K562 (cell line): ENCODE measurements around the gene SLC2A8. TPM values are rescaled to one million over a fixed set of nuclear protein-coding genes. Genes with fewer than 3 reads are reported as not detected.

Experiments
- BDP1 ChIP-seq: IDR thresholded peaks from 3 replicates; pipeline ENCODE4 v1.6.1; 2011; ENCODE audit not compliant: insufficient read length, insufficient read depth
- DNMT1 ChIP-seq: fragments of 450-650 bp; IDR thresholded peaks from 2 replicates; pipeline ENCODE4 v1.6.1; 2016; ENCODE audit warnings: antibody characterized with exemption, mild to moderate bottlenecking
- KAT7 ChIP-seq: sonication (generic); formaldehyde crosslinking; IDR thresholded peaks from 2 replicates; pipeline ENCODE4 v1.8.0; 2022; ENCODE audit warnings: missing genetic modification reagents, mild to moderate bottlenecking, borderline replicate concordance
- MCM2 ChIP-seq: fragments of 450-650 bp; IDR thresholded peaks from 2 replicates; pipeline ENCODE4 v1.6.1; 2017; ENCODE audit warnings: low read depth, mild to moderate bottlenecking
- MTA2 ChIP-seq: fragments of 450-650 bp; IDR thresholded peaks from 2 replicates; pipeline ENCODE4 v1.6.1; 2016; ENCODE audit warnings: low read depth
- NR2C2 ChIP-seq, 2 experiments: fragments of 200-800 bp in 1 of 2; sonication (Bioruptor generic) in 1 of 2; sonication (generic) in 1 of 2; formaldehyde crosslinking in 1 of 2; IDR thresholded peaks; 2 replicates each; pipeline versions ENCODE4 v1.6.1 to v1.8.0; 2016 to 2022; ENCODE audit warnings: mild to moderate bottlenecking in 1 of 2, missing compliant biosample characterization in 1 of 2, missing genetic modification characterization in 1 of 2, missing genetic modification reagents in 1 of 2
- PHF20 ChIP-seq: fragments of 450-650 bp; IDR thresholded peaks from 2 replicates; pipeline ENCODE4 v1.6.1; 2018; ENCODE audit not compliant: partially characterized antibody
- RNF2 ChIP-seq: sonication (generic); IDR thresholded peaks from 2 replicates; pipeline ENCODE4 v1.6.1; 2016
- TCF7 ChIP-seq: sonication (generic); IDR thresholded peaks from 2 replicates; pipeline ENCODE4 v1.6.1; 2016; ENCODE audit warnings: antibody characterized with exemption, borderline replicate concordance
- ZBTB1 ChIP-seq: sonication (generic); formaldehyde crosslinking; IDR thresholded peaks from 2 replicates; pipeline ENCODE4 v1.8.1; 2023; ENCODE audit warnings: missing genetic modification reagents, low read depth, mild to moderate bottlenecking, borderline replicate concordance
- ZBTB11 ChIP-seq, 3 experiments: fragments of 200-800 bp in 1 of 3; fragments of 250-450 bp in 1 of 3; fragments of 450-650 bp in 1 of 3; sonication (Bioruptor Pico) in 1 of 3; sonication (Bioruptor generic) in 1 of 3; formaldehyde crosslinking in 1 of 3; IDR thresholded peaks; 2 replicates each; pipeline versions ENCODE4 v1.6.1 to v1.8.0; 2016 to 2022; ENCODE audit warnings: mild to moderate bottlenecking in 2 of 3, missing genetic modification characterization in 2 of 3, missing compliant biosample characterization in 1 of 3, moderate library complexity in 1 of 3
- ZNF699 ChIP-seq: fragments of 250-450 bp; sonication (Bioruptor Pico); IDR thresholded peaks from 2 replicates; pipeline ENCODE4 v1.8.0; 2021; ENCODE audit warnings: mild to moderate bottlenecking, moderate library complexity; ENCODE audit not compliant: insufficient replicate concordance
- ZNF707 ChIP-seq: fragments of 250-450 bp; sonication (Bioruptor Pico); conservative IDR thresholded peaks from 2 replicates; pipeline ENCODE4 v1.8.0; 2022; ENCODE audit warnings: inconsistent platforms, mild to moderate bottlenecking, moderate library complexity
- polyA plus RNA-seq, 8 experiments: library from polyadenylated mRNA; depleted of rRNA in 4 of 8; stranded (reverse) in 5 of 8; unstranded in 3 of 8; fragments of >200 nt; fragmentation: Nextera tagmentation in 2 of 8; fragmentation: Illumina TruSeq in 1 of 8; extraction: Ambion mirVana in 2 of 8; extraction: Trizol in 1 of 8; gene quantifications; 2 replicates each; pipeline versions ENCODE4 v1.2.1 to v1.2.3, GENCODE V29; 2011 to 2014; ENCODE audit warnings: inconsistent platforms in 1 of 8, missing spikeins in 1 of 8
- total RNA-seq, 7 experiments: library from RNA; depleted of rRNA in 6 of 7; stranded (reverse); fragments of >200 nt in 6 of 7; fragmentation: Illumina TruSeq in 2 of 7; extraction: Trizol in 2 of 7; gene quantifications; 2 replicates each; pipeline versions ENCODE4 v1.2.1 to v1.2.3, GENCODE V29; 2011 to 2021; ENCODE audit warnings: low replicate concordance in 1 of 7
- TF ChIP-seq, protein P1 (sequence below): fragments of 250-450 bp; sonication (Bioruptor Pico); IDR thresholded peaks from 2 replicates; pipeline ENCODE4 v1.8.0; 2021; ENCODE audit warnings: borderline replicate concordance, mild to moderate bottlenecking, moderate library complexity; ENCODE audit not compliant: poor library complexity, severe bottlenecking
- TF ChIP-seq, protein P2 (sequence below): fragments of 250-450 bp; sonication (Bioruptor Pico); IDR thresholded peaks from 2 replicates; pipeline ENCODE4 v1.5.0; 2020; ENCODE audit warnings: mild to moderate bottlenecking, borderline replicate concordance
- TF ChIP-seq, protein P3 (sequence below): fragments of 450-650 bp; formaldehyde crosslinking; IDR thresholded peaks from 2 replicates; pipeline ENCODE4 v1.4.0; 2020; ENCODE audit warnings: mild to moderate bottlenecking, moderate library complexity

Gene SLC2A8
- total and polyA plus RNA-seq, 9 of the 15 experiments (the other 6 are each of a cell fraction or from before 2014, with no cell fraction given), result 0.13 to 12.9 (median 5.2) TPM

GRCh38 chr9:127450830-127451607, 54.0 kb downstream of the SLC2A8 start, which contains the start of the genes LRSAM1 and RPL12 (continued):
- TF ChIP-seq KAT7, result peak; percentile 89; the same call in 1 of the 2 replicates
- TF ChIP-seq MTA2, result no peak
- TF ChIP-seq ZBTB11 (CRISPR knock-in tag; IDR thresholded peaks at IDR 0.05), result peak in 1 of 3 experiments; percentile 86; a peak in 2 of 6 replicates
- TF ChIP-seq, protein P1, sequence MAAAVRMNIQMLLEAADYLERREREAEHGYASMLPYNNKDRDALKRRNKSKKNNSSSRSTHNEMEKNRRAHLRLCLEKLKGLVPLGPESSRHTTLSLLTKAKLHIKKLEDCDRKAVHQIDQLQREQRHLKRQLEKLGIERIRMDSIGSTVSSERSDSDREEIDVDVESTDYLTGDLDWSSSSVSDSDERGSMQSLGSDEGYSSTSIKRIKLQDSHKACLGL, result peak; percentile 50
- TF ChIP-seq TCF7, result peak; percentile 3; the same call in 1 of the 2 replicates
- TF ChIP-seq, protein P2, sequence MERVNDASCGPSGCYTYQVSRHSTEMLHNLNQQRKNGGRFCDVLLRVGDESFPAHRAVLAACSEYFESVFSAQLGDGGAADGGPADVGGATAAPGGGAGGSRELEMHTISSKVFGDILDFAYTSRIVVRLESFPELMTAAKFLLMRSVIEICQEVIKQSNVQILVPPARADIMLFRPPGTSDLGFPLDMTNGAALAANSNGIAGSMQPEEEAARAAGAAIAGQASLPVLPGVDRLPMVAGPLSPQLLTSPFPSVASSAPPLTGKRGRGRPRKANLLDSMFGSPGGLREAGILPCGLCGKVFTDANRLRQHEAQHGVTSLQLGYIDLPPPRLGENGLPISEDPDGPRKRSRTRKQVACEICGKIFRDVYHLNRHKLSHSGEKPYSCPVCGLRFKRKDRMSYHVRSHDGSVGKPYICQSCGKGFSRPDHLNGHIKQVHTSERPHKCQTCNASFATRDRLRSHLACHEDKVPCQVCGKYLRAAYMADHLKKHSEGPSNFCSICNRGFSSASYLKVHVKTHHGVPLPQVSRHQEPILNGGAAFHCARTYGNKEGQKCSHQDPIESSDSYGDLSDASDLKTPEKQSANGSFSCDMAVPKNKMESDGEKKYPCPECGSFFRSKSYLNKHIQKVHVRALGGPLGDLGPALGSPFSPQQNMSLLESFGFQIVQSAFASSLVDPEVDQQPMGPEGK (CRISPR knock-in tag), result no peak
- TF ChIP-seq ZBTB1 (CRISPR knock-in tag), result no peak
- peak; percentile 85 for TF ChIP-seq PHF20
- no peak for TF ChIP-seq BDP1
- TF ChIP-seq DNMT1, result 0 out of 2 replicates have a peak, but pooled peaks have one; percentile 82
- peak; percentile 39; the same call in 1 of the 2 replicates for TF ChIP-seq NR2C2 (CRISPR knock-in tag; IDR thresholded peaks at IDR 0.05)
- peak; percentile 66; the same call in 1 of the 2 replicates for TF ChIP-seq NR2C2 (tag; IDR thresholded peaks at IDR 0.05)
- TF ChIP-seq, protein P3, sequence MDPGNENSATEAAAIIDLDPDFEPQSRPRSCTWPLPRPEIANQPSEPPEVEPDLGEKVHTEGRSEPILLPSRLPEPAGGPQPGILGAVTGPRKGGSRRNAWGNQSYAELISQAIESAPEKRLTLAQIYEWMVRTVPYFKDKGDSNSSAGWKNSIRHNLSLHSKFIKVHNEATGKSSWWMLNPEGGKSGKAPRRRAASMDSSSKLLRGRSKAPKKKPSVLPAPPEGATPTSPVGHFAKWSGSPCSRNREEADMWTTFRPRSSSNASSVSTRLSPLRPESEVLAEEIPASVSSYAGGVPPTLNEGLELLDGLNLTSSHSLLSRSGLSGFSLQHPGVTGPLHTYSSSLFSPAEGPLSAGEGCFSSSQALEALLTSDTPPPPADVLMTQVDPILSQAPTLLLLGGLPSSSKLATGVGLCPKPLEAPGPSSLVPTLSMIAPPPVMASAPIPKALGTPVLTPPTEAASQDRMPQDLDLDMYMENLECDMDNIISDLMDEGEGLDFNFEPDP (CRISPR knock-in tag), result no peak
- TF ChIP-seq MCM2, result no peak
- no peak for TF ChIP-seq ZNF699 (CRISPR knock-in tag)
- TF ChIP-seq ZNF707 (CRISPR knock-in tag), result no peak
- TF ChIP-seq RNF2, result peak; percentile 59; the same call in 1 of the 2 replicates
